GM12878 (cell line): ENCODE results near the gene EPB41. TPM values are rescaled to one million over a fixed set of nuclear protein-coding genes. Genes with fewer than 3 reads are reported as not detected.

Source experiments
- ATAC-seq: fragments of 200-7000 bp; cut with Tn5 transposase; 3 replicates; pipeline ENCODE4 v1.9.1; 2020; ENCODE audit warnings: mild to moderate bottlenecking, moderate library complexity
- BruUV-seq: library from RNA; stranded (reverse); fragments of 400-500 nt; replicated peaks from 2 replicates; lab custom pipeline; 2021; lab: Mats Ljungman, UMichigan
- CTCF ChIA-PET: fragments of 300-600 bp; sonication (Branson Sonifier 250); formaldehyde crosslinking; extraction: SDS; loops from one replicate; lab custom pipeline; 2021; ENCODE audit warnings: inconsistent platforms; lab: Yijun Ruan, JAX
- POLR2A ChIA-PET: fragments of 350-600 bp; formaldehyde crosslinking; extraction: SDS; loops from one replicate; lab custom pipeline; 2021; ENCODE audit warnings: inconsistent platforms; lab: Charles Lee
- RAD21 ChIA-PET: fragments of 300-600 bp; sonication (Branson Sonifier 250); formaldehyde crosslinking; loops from one replicate; lab custom pipeline; 2023; ENCODE audit warnings: antibody characterized with exemption; ENCODE audit not compliant: unreplicated experiment; lab: Charles Lee
- SMC1A ChIA-PET: fragments of 300-600 bp; sonication (Branson Sonifier 250); formaldehyde crosslinking; loops from one replicate; lab custom pipeline; 2023; ENCODE audit not compliant: unreplicated experiment, uncharacterized antibody; lab: Charles Lee
- DNase-seq: peaks from one replicate; pipeline ENCODE4 v3.0.0-alpha.2; 2011; ENCODE audit warnings: low read depth, low spot score
- FAIRE-seq: peaks from 3 replicates; lab custom pipeline; 2011; peaks lifted over from hg19 to GRCh38; lab: Jason Lieb, UNC
- H2AFZ ChIP-seq: 2 replicates; pipeline ENCODE4 v1.6.0; 2011; ENCODE audit warnings: low read depth, low read length, control low read depth; ENCODE audit not compliant: control insufficient read depth
- H3K27ac ChIP-seq: 2 replicates; pipeline ENCODE4 v1.5.1; 2011; ENCODE audit warnings: control low read depth; ENCODE audit not compliant: control insufficient read depth, insufficient read depth
- H3K27me3 ChIP-seq, 2 experiments: replicated peaks in 1 of 2; 2 replicates each; pipeline versions ENCODE4 v1.6.0 to v1.6.1; 2011; ENCODE audit warnings: low read length in 1 of 2; ENCODE audit not compliant: control insufficient read depth in 2 of 2, insufficient read depth in 2 of 2
- H3K36me3 ChIP-seq, 2 experiments: 2 replicates each; pipeline ENCODE4 v1.5.1; 2011; ENCODE audit warnings: low read length in 1 of 2; ENCODE audit not compliant: control insufficient read depth in 2 of 2, insufficient read depth in 2 of 2
- H3K4me1 ChIP-seq: 2 replicates; pipeline ENCODE4 v1.6.1; 2011; ENCODE audit warnings: mild to moderate bottlenecking, low read length, moderate library complexity, mixed read lengths; ENCODE audit not compliant: control insufficient read depth, insufficient read depth
- H3K4me2 ChIP-seq: 2 replicates; pipeline ENCODE4 v1.6.0; 2011; ENCODE audit warnings: control low read depth; ENCODE audit not compliant: control insufficient read depth, insufficient read depth
- H3K4me3 ChIP-seq: fragments of 200-600 bp; sonication (generic); 2 replicates; pipeline ENCODE4 v1.5.1; 2016
- H3K79me2 ChIP-seq: 2 replicates; pipeline ENCODE4 v1.6.0; 2011; ENCODE audit warnings: low read length; ENCODE audit not compliant: control insufficient read depth, insufficient read depth
- H3K9ac ChIP-seq: 2 replicates; pipeline ENCODE4 v1.8.0; 2011; ENCODE audit warnings: low read length, control low read depth, mixed read lengths; ENCODE audit not compliant: control insufficient read depth, insufficient read depth
- H3K9me3 ChIP-seq: replicated peaks from 3 replicates; pipeline ENCODE4 v1.5.1; 2011; ENCODE audit warnings: mild to moderate bottlenecking, low read length; ENCODE audit not compliant: control insufficient read depth, insufficient read depth
- H4K20me1 ChIP-seq: 2 replicates; pipeline ENCODE4 v1.6.0; 2011; ENCODE audit not compliant: control insufficient read depth, insufficient read depth
- ASH2L ChIP-seq: fragments of 300-600, 200-600 bp; sonication (generic); IDR thresholded peaks from 2 replicates; pipeline ENCODE4 v1.6.1; 2017; ENCODE audit warnings: low read depth, mild to moderate bottlenecking, borderline replicate concordance
- ATF7 ChIP-seq: fragments of 450-650 bp; IDR thresholded peaks from 2 replicates; pipeline ENCODE4 v1.6.1; 2016; ENCODE audit warnings: low read depth, mild to moderate bottlenecking
- BHLHE40 ChIP-seq, 2 experiments: fragments of 450-650 bp in 1 of 2; IDR thresholded peaks; 2 replicates each; pipeline ENCODE4 v1.6.1; 2011 to 2017; ENCODE audit warnings: low read depth in 2 of 2, borderline replicate concordance in 1 of 2, improper control_type of control experiment in 1 of 2, low read length in 1 of 2, mild to moderate bottlenecking in 1 of 2
- CHD2 ChIP-seq: IDR thresholded peaks from 2 replicates; pipeline ENCODE4 v1.6.1; 2011; ENCODE audit warnings: low read depth, low read length, improper control_type of control experiment, borderline replicate concordance
- ESRRA ChIP-seq: IDR thresholded peaks from 2 replicates; pipeline ENCODE4 v1.6.1; 2012; ENCODE audit warnings: mild to moderate bottlenecking, low read length, improper control_type of control experiment
- HDAC6 ChIP-seq: fragments of 200-600 bp; sonication (generic); IDR thresholded peaks from one replicate; pipeline ENCODE4 v1.8.0; 2017; ENCODE audit warnings: antibody characterized with exemption; ENCODE audit not compliant: unreplicated experiment
- JUNB ChIP-seq: IDR thresholded peaks from 2 replicates; pipeline ENCODE4 v1.6.1; 2016; ENCODE audit warnings: antibody characterized with exemption, mild to moderate bottlenecking
- NR2F1 ChIP-seq: fragments of 450-650 bp; conservative IDR thresholded peaks from 2 replicates; pipeline ENCODE4 v1.6.1; 2017; ENCODE audit warnings: mild to moderate bottlenecking
- RFX5 ChIP-seq: IDR thresholded peaks from 2 replicates; pipeline ENCODE4 v1.6.1; 2011; ENCODE audit warnings: low read depth, low read length, improper control_type of control experiment
- SMARCA5 ChIP-seq: fragments of 450-650 bp; IDR thresholded peaks from 2 replicates; pipeline ENCODE4 v1.6.1; 2017; ENCODE audit warnings: mild to moderate bottlenecking
- TARDBP ChIP-seq: IDR thresholded peaks from 2 replicates; pipeline ENCODE4 v1.6.1; 2016; ENCODE audit warnings: borderline replicate concordance
- TCF7 ChIP-seq: IDR thresholded peaks from 2 replicates; pipeline ENCODE4 v1.6.1; 2014; ENCODE audit warnings: antibody characterized with exemption, borderline replicate concordance
- ZBED1 ChIP-seq: IDR thresholded peaks from 2 replicates; pipeline ENCODE4 v1.6.1; 2016; ENCODE audit warnings: borderline replicate concordance
- ZNF687 ChIP-seq: fragments of 450-650 bp; IDR thresholded peaks from 2 replicates; pipeline ENCODE4 v1.6.1; 2017; ENCODE audit warnings: mild to moderate bottlenecking, moderate library complexity
- in situ Hi-C: fragments of 300-500 bp; cut with MboI; formaldehyde crosslinking; loops from 9 replicates; pipeline ENCODE4 v1.14.3; 2018; ENCODE audit warnings: mixed read lengths
- intact Hi-C: fragments of 100-400 bp; cut with micrococcal nuclease; formaldehyde crosslinking; loops from one replicate; pipeline ENCODE4 v1.14.2; 2022; ENCODE audit not compliant: unreplicated experiment
- polyA plus RNA-seq, 11 experiments: library from polyadenylated mRNA; depleted of rRNA in 4 of 11; unstranded in 6 of 11; stranded (reverse) in 5 of 11; fragments of >200 nt; fragmentation: Nextera tagmentation in 4 of 11; fragmentation: Illumina TruSeq in 1 of 11; extraction: Ambion mirVana in 4 of 11; extraction: Trizol in 1 of 11; gene quantifications; 1 replicate in 1 of 11; 2 replicates in 10 of 11; pipeline versions ENCODE4 v1.2.1 to v1.2.3, GENCODE V29; 2011 to 2016; ENCODE audit warnings: inconsistent platforms in 2 of 11, missing spikeins in 2 of 11, low read depth in 1 of 11
- total RNA-seq, 4 experiments: library from RNA; depleted of rRNA in 3 of 4; stranded (reverse); fragments of >200 nt in 3 of 4; fragmentation: Illumina TruSeq in 1 of 4; extraction: Trizol in 1 of 4; gene quantifications; 2 replicates each; pipeline versions ENCODE4 v1.2.1 to v1.2.3, GENCODE V29; 2013 to 2021
- TF ChIP-seq, protein P1 (sequence below): fragments of 450-650 bp; IDR thresholded peaks from 2 replicates; pipeline ENCODE4 v1.6.1; 2016; ENCODE audit warnings: mild to moderate bottlenecking
- TF ChIP-seq, protein P2 (sequence below): IDR thresholded peaks from 2 replicates; pipeline ENCODE4 v1.6.1; 2011; ENCODE audit warnings: low read depth, mild to moderate bottlenecking, low read length, moderate library complexity, borderline replicate concordance; ENCODE audit errors: extremely low read depth
- TF ChIP-seq, protein P3 (sequence below): IDR thresholded peaks from 2 replicates; pipeline ENCODE4 v1.6.1; 2012; ENCODE audit warnings: low read length, inconsistent platforms

EPB41 gene
- total and polyA plus RNA-seq, 10 of the 15 experiments (the other 5 are each of a cell fraction or from before 2014, with no cell fraction given) = 1.1 to 77.6 (median 58.8) TPM

DNA sequence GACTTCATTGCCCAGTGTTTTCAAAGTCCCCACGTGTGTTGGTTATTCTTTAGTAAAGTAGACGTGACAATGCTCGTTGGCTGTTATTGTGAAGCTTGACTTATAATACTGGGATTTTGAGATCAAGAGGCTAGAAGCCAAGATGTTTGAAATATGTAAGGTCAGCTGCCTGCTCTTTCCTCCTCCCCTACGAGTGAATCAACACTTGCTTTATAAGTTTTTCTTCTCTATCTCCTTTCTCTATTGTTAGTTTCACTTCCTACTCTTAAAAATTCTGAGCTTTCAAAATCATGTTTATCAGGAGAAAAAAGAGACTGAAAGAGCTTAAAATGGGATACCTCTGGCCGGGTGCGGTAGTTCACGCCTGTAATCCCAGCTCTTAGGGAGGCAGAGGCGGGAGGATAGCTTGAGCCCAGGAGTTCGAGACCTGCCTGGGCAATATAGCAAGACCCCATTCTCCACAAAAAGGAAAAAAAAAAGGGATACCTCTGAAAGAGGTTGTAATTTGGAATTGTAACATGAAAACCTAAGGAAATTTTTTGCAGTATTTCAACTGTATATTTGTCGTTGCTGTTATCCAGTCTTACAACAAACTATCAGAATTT lies 72.0 kb downstream of the EPB41 start (continued):
- TF ChIP-seq, protein P1, sequence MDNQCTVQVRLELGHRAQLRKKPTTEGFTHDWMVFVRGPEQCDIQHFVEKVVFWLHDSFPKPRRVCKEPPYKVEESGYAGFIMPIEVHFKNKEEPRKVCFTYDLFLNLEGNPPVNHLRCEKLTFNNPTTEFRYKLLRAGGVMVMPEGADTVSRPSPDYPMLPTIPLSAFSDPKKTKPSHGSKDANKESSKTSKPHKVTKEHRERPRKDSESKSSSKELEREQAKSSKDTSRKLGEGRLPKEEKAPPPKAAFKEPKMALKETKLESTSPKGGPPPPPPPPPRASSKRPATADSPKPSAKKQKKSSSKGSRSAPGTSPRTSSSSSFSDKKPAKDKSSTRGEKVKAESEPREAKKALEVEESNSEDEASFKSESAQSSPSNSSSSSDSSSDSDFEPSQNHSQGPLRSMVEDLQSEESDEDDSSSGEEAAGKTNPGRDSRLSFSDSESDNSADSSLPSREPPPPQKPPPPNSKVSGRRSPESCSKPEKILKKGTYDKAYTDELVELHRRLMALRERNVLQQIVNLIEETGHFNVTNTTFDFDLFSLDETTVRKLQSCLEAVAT = no peak
- TF ChIP-seq ATF7 (no peak), SMARCA5 (no peak), RFX5 (no peak), NR2F1 (no peak), HDAC6 (no peak)
- TF ChIP-seq, protein P2, sequence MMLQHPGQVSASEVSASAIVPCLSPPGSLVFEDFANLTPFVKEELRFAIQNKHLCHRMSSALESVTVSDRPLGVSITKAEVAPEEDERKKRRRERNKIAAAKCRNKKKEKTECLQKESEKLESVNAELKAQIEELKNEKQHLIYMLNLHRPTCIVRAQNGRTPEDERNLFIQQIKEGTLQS = no peak

DNA sequence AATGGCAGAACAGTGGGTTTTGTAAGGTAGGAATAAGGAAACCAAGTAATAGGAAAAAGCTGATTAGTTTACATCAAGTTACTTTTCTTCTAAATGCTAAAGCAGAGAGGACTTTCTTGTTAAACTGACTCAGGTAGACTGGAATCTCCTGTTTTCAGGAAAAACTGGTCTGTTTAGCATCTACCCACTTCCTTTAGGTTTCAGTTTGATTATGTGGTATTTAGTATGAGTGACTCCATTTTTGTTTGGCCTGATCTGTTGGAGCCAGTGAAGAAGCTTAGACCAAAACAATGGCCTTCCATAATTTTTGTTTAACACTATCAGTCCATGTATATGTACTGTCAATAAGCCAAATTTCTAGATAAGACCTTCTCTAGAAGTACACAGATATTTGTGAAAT lies 88.4 kb downstream of the EPB41 start:
- H3K79me2 ChIP-seq = no peaks in the 10 kb centered on the region
- no peak overlapping the region for H3K27ac ChIP-seq
- no peak overlapping the region for H3K4me2 ChIP-seq
- H3K4me1 ChIP-seq = no peaks in the 10 kb centered on the region
- H3K36me3 ChIP-seq = peaks cover 0 to 3% of the 10 kb centered on the region in 2 experiments; a peak in 2 of 4 replicates
- RAD21 ChIA-PET = no interaction called here
- CTCF ChIA-PET = interaction anchor here (1.4 kb wide), 1 partner anchor 31 kb away, joined by 4 read pairs; no protein-coding TSS in a partner anchor
- POLR2A ChIA-PET = interaction anchor here (0.6 kb wide), 2 partner anchors 24 to 172 kb away, joined by 3 to 5 read pairs; no protein-coding TSS in a partner anchor
- H2AFZ ChIP-seq = no peak overlapping the region
- in situ Hi-C loops (no loop called here), intact Hi-C loops (no loop called here)
- H3K9me3 ChIP-seq = no peaks in the 10 kb centered on the region
- FAIRE-seq (no peak), DNase-seq (no peak), ATAC-seq (no peak)
- no peak overlapping the region for H3K4me3 ChIP-seq
- H3K27me3 ChIP-seq = no peaks in the 10 kb centered on the region
- no peaks in the 10 kb centered on the region for H4K20me1 ChIP-seq
- no peak overlapping the region for H3K9ac ChIP-seq
- no TSS peak for BruUV-seq
- SMC1A ChIA-PET = interaction anchor here (0.6 to 1.8 kb wide), 8 partner anchors 9 to 461 kb away, joined by 3 to 5 read pairs (median 3); no protein-coding TSS in a partner anchor
- TF ChIP-seq TCF7 = no peak
- no peak for TF ChIP-seq TARDBP
- TF ChIP-seq JUNB = no peak
- TF ChIP-seq ZNF687 = no peak
- TF ChIP-seq CHD2 = no peak
- TF ChIP-seq ASH2L = no peak
- no peak for TF ChIP-seq ZBED1
- no peak for TF ChIP-seq BHLHE40 (IDR thresholded peaks at IDR 0.05; ENCODE audit: borderline replicate concordance in 1 of 2, low read depth in 2 of 2, low read length in 1 of 2)
- TF ChIP-seq, protein P3, sequence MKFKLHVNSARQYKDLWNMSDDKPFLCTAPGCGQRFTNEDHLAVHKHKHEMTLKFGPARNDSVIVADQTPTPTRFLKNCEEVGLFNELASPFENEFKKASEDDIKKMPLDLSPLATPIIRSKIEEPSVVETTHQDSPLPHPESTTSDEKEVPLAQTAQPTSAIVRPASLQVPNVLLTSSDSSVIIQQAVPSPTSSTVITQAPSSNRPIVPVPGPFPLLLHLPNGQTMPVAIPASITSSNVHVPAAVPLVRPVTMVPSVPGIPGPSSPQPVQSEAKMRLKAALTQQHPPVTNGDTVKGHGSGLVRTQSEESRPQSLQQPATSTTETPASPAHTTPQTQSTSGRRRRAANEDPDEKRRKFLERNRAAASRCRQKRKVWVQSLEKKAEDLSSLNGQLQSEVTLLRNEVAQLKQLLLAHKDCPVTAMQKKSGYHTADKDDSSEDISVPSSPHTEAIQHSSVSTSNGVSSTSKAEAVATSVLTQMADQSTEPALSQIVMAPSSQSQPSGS = no peak
- TF ChIP-seq NR2F1 = no peak
- TF ChIP-seq ESRRA = no peak
